Skin epidermis (tissue), 12 donors: ENCODE measurements around the gene NDUFA9.

ENCODE experiments used
- H3K27ac ChIP-seq, 21 experiments: fragments of 200-600 bp; sonication (generic) in 11 of 21; one replicate each; pipeline ENCODE4 v1.5.0; 2020; ENCODE audit warnings: mild to moderate bottlenecking in 3 of 21, inconsistent platforms in 2 of 21, moderate library complexity in 2 of 21
- H3K4me3 ChIP-seq, 7 experiments: fragments of 200-600 bp; sonication (generic) in 2 of 7; one replicate each; pipeline ENCODE4 v1.5.0; 2020; ENCODE audit warnings: inconsistent platforms in 2 of 7, mild to moderate bottlenecking in 2 of 7, moderate library complexity in 1 of 7

NDUFA9 gene

GRCh38 chr12:4681732-4682131 lies 32.8 kb downstream of the NDUFA9 start:
- Histone ChIP-seq H3K27ac (no peak overlapping the region), H3K4me3 (no peak overlapping the region)

GRCh38 chr12:4685317-4685716 lies 36.4 kb downstream of the NDUFA9 start:
- Histone ChIP-seq H3K27ac (no peak overlapping the region), H3K4me3 (no peak overlapping the region)

GRCh38 chr12:4690760-4691159 lies 41.8 kb downstream of the NDUFA9 start:
- H3K4me3 ChIP-seq, result no peak overlapping the region
- no peak overlapping the region for H3K27ac ChIP-seq
